Activated T-cell treated with anti-CD3 and anti-CD28 coated beads, Interleukin-2, amount 50 U/mL, for 72 hours (primary cell): Measurements from ENCODE around the gene MED10. TPM values are rescaled to one million over a fixed set of nuclear protein-coding genes. Genes with fewer than 3 reads are reported as not detected.

Source experiments
- ATAC-seq, 2 donors: fragments of 150-1000 bp; cut with Tn5 transposase; replicated peaks in 1 of 2; 2 replicates each; pipeline ENCODE4 v1.10.0; 2021; ENCODE audit warnings: moderate library complexity in 2 of 2, mild to moderate bottlenecking in 1 of 2
- DNase-seq, 2 donors: peaks; one replicate each; pipeline ENCODE4 v3.0.0; 2021 to 2022; ENCODE audit warnings: mixed read lengths in 1 of 2
- H3K27ac Mint-ChIP-seq: one replicate; pipeline ENCODE4 v1.8.0; 2022; ENCODE audit warnings: mild to moderate bottlenecking, moderate library complexity, mixed read lengths
- H3K27me3 Mint-ChIP-seq: one replicate; pipeline ENCODE4 v1.8.0; 2022; ENCODE audit warnings: low read depth, mixed read lengths
- H3K36me3 Mint-ChIP-seq, 2 donors: one replicate each; pipeline ENCODE4 v1.8.0; 2022; ENCODE audit warnings: mixed read lengths in 2 of 2, mild to moderate bottlenecking in 1 of 2; ENCODE audit not compliant: insufficient read depth in 2 of 2
- H3K4me1 Mint-ChIP-seq: one replicate; pipeline ENCODE4 v1.8.0; 2022; ENCODE audit warnings: low read depth, mixed read lengths
- H3K4me3 Mint-ChIP-seq, 2 donors: one replicate each; pipeline ENCODE4 v1.8.0; 2022; ENCODE audit warnings: mild to moderate bottlenecking in 2 of 2, mixed read lengths in 2 of 2, moderate library complexity in 2 of 2
- H3K9me3 Mint-ChIP-seq, 2 donors: one replicate each; pipeline ENCODE4 v1.8.0; 2022; ENCODE audit warnings: mixed read lengths in 2 of 2
- total RNA-seq, 2 donors: library from RNA; stranded (reverse); gene quantifications; one replicate each; pipeline ENCODE4 v1.2.3, GENCODE V29; 2022

MED10 gene
- total RNA-seq, 2 donors from 2014 or later = 77.0 to 82.6 TPM

GRCh38 chr5:6347165-6347564, 31.2 kb downstream of the MED10 start:
- Mint-ChIP-seq H3K4me1 (no peaks in the 10 kb centered on the region), H3K9me3 (no peaks in the 10 kb centered on the region), H3K27me3 (no peaks in the 10 kb centered on the region), H3K36me3 (no peaks in the 10 kb centered on the region), H3K27ac (no peak overlapping the region), H3K4me3 (no peak overlapping the region)
- ATAC-seq (no peak), DNase-seq (no peak)

GRCh38 chr5:6344593-6344989, 33.8 kb downstream of the MED10 start:
- Mint-ChIP-seq H3K27ac (no peak overlapping the region), H3K36me3 (no peaks in the 10 kb centered on the region), H3K27me3 (no peaks in the 10 kb centered on the region), H3K9me3 (no peaks in the 10 kb centered on the region), H3K4me1 (no peaks in the 10 kb centered on the region), H3K4me3 (no peak overlapping the region)
- ATAC-seq = no peak
- DNase-seq = no peak

DNA sequence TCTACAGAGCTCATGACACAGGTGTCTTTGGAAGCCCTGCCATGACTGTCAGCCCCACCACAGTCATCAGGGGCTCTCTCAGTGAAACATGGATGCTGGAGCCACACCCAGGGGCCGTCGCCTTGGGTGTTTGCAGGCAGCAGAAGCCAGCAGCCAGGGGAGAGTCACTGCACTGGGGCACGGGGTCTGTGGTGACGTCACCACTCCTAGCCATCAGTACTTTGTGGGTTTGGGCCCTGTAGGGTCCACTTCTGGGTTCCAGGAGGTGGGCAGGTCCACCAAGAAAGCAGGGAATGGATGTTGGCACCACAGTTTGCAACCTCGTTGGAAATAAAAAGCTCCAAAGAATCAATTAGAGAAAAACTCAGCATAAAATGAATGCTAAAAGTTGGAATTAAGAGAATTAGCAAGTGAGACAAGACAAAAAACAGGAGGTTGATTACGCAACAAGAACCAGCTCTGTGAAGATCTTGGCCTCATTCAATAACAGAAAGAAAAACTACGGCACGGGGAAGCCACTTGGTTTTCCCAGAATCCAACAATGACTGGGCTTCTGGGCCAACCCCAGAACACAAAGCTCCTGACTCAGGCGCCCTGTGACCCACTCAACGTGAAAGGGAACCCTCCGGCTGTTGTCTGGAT, 34.3 kb downstream of the MED10 start:
- no peak for ATAC-seq
- Mint-ChIP-seq H3K4me3 (no peak overlapping the region), H3K9me3 (no peaks in the 10 kb centered on the region), H3K27me3 (no peaks in the 10 kb centered on the region), H3K36me3 (no peaks in the 10 kb centered on the region), H3K4me1 (no peaks in the 10 kb centered on the region), H3K27ac (no peak overlapping the region)
- DNase-seq = no peak

DNA sequence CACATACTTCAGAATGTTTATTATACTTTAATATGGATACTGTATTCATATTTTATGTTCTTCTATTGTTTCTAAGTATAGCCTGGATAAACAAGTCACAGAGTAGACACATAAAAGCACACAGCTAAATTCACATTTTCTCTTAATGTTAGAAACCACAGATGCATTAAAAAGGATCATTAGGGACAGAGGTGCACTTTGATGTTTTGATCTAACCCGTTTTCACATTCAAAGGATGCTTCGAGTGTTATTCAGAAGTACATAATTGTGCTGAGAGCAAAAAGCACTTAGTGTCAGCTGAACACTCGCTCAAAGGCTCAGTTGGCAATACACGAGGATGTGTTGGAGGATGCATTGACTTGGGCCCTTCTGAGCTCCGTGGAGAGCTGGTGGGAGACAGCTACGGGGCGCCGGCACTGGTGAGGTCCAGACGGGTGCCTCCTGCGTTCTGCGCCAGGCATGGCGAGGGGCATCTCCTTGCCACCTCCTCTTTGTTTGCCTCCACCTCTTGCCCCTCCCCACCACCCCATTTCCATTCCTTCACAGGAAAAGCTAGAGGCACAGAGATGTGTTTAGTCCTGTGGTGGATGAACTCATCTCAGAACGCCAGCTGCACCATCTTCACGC, 35.5 kb downstream of the MED10 start:
- ATAC-seq = no peak

GRCh38 chr5:6340100-6340499, 38.2 kb downstream of the MED10 start:
- ATAC-seq = no peak
- H3K27ac Mint-ChIP-seq = no peak overlapping the region
- no peaks in the 10 kb centered on the region for H3K27me3 Mint-ChIP-seq
- peaks cover 0 to 3% of the 10 kb centered on the region in 2 donors for H3K36me3 Mint-ChIP-seq
- no peaks in the 10 kb centered on the region for H3K4me1 Mint-ChIP-seq
- H3K4me3 Mint-ChIP-seq = no peak overlapping the region
- DNase-seq = no peak
- H3K9me3 Mint-ChIP-seq = no peaks in the 10 kb centered on the region

More for the DNA sequence above, 35.5 kb downstream of the MED10 start:
- Mint-ChIP-seq H3K36me3 (no peaks in the 10 kb centered on the region), H3K27me3 (no peaks in the 10 kb centered on the region), H3K9me3 (no peaks in the 10 kb centered on the region), H3K27ac (no peak overlapping the region), H3K4me3 (no peak overlapping the region), H3K4me1 (no peaks in the 10 kb centered on the region)
- no peak for DNase-seq

DNA sequence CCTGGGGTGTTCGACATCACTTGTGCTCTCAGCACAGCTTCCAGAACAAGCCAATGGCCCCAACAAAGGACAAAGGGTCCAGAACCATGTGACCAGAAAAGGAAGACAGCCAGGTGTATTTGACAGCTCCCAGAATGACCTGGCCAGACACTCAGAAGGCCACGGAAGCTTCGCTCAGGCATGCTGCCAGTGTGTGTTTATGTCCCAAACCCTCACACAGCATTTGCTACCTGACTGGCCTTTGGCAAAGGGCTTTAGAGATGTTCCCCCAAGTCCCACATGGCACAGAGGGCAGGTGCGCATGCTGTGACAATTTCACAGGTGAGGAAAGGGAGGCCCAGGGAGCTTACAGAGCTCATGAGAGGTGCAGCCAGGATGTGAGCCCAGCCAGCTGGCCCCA, 39.5 kb downstream of the MED10 start:
- H3K4me1 Mint-ChIP-seq = no peaks in the 10 kb centered on the region
- no peaks in the 10 kb centered on the region for H3K9me3 Mint-ChIP-seq
- DNase-seq (no peak), ATAC-seq (no peak)
- no peak overlapping the region for H3K4me3 Mint-ChIP-seq
- peaks cover 0 to 3% of the 10 kb centered on the region in 2 donors for H3K36me3 Mint-ChIP-seq
- H3K27ac Mint-ChIP-seq = no peak overlapping the region
- no peaks in the 10 kb centered on the region for H3K27me3 Mint-ChIP-seq

GRCh38 chr5:6338135-6338534, 40.2 kb downstream of the MED10 start:
- no peaks in the 10 kb centered on the region for H3K9me3 Mint-ChIP-seq
- ATAC-seq (no peak), DNase-seq (no peak)
- peaks cover 0 to 5% of the 10 kb centered on the region in 2 donors for H3K36me3 Mint-ChIP-seq
- H3K4me3 Mint-ChIP-seq = no peak overlapping the region
- H3K27me3 Mint-ChIP-seq = no peaks in the 10 kb centered on the region
- no peaks in the 10 kb centered on the region for H3K4me1 Mint-ChIP-seq
- no peak overlapping the region for H3K27ac Mint-ChIP-seq

GRCh38 chr5:6333182-6333905, 45.0 kb downstream of the MED10 start:
- no peaks in the 10 kb centered on the region for H3K27me3 Mint-ChIP-seq
- H3K4me3 Mint-ChIP-seq = no peak overlapping the region
- H3K9me3 Mint-ChIP-seq = peaks cover 2 to 8% of the 10 kb centered on the region in 2 donors
- no peak overlapping the region for H3K27ac Mint-ChIP-seq
- H3K36me3 Mint-ChIP-seq = peaks cover 8% of the 10 kb centered on the region in 2 donors
- H3K4me1 Mint-ChIP-seq = no peaks in the 10 kb centered on the region
- DNase-seq = no peak
- no peak for ATAC-seq

GRCh38 chr5:6328173-6328572, 50.2 kb downstream of the MED10 start:
- H3K9me3 Mint-ChIP-seq = peaks cover 2 to 8% of the 10 kb centered on the region in 2 donors
- no peaks in the 10 kb centered on the region for H3K27me3 Mint-ChIP-seq
- no peaks in the 10 kb centered on the region for H3K4me1 Mint-ChIP-seq
- DNase-seq = no peak
- no peak for ATAC-seq
- no peak overlapping the region for H3K4me3 Mint-ChIP-seq
- no peak overlapping the region for H3K27ac Mint-ChIP-seq
- H3K36me3 Mint-ChIP-seq = peaks cover 4 to 8% of the 10 kb centered on the region in 2 donors

- Mint-ChIP-seq H3K27ac (no peak overlapping the region), H3K9me3 (peaks cover 2 to 12% of the 10 kb centered on the region in 2 donors), H3K27me3 (no peaks in the 10 kb centered on the region), H3K36me3 (peaks cover 2 to 8% of the 10 kb centered on the region in 2 donors), H3K4me3 (no peak overlapping the region), H3K4me1 (no peaks in the 10 kb centered on the region)
- ATAC-seq = no peak
- DNase-seq = no peak
These were observed 51.6 kb downstream of the MED10 start for GRCh38 chr5:6326776-6327175.

- ATAC-seq (no peak), DNase-seq (no peak)
- Mint-ChIP-seq H3K4me1 (no peaks in the 10 kb centered on the region), H3K27me3 (no peaks in the 10 kb centered on the region), H3K27ac (no peak overlapping the region), H3K36me3 (peaks cover 0 to 1% of the 10 kb centered on the region in 2 donors), H3K4me3 (no peak overlapping the region), H3K9me3 (peaks cover 0 to 6% of the 10 kb centered on the region in 2 donors)
These were observed 56.1 kb downstream of the MED10 start for GRCh38 chr5:6322163-6322713.
